Islet of Langerhans (tissue), 1 donor: ENCODE data around the gene PRKCE.

Experiments
- FAIRE-seq: peaks from one replicate; lab custom pipeline; 2011; peaks lifted over from hg19 to GRCh38; lab: Jason Lieb, UNC

Gene PRKCE

GRCh38 chr2:46076875-46077274 lies 425.4 kb downstream of the PRKCE start:
- no peak for FAIRE-seq

GRCh38 chr2:46077522-46078107 lies 426.1 kb downstream of the PRKCE start:
- FAIRE-seq: no peak

DNA sequence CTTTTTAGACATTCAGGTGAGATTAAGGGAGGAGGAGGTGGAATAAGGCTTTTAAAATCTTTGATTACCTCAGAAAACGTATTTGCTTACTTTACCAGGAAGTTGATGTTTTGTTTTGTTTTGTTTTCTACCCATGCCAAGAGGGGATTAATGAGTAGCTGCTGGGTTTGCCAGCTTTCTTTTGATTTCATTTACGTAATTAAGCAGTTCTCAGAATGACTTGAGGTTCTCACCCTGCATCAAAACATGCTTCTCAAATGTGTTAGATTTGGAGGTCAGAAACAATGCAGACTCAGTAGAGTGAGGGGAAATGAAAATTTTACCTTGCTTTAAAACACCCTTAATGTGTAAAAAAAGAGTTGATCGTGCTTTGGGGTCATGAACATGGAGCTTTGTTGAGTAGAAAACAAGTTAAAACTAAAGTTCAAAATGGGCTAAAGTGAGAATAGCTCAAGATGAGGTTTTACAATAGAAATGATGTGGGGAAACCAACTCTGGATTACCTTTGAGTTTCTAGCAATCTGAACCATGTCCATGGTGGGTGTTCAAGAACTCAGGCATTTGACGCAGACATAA lies 428.6 kb downstream of the PRKCE start:
- no peak for FAIRE-seq

- FAIRE-seq: no peak
These were observed 431.3 kb downstream of the PRKCE start for GRCh38 chr2:46082531-46083485.

DNA sequence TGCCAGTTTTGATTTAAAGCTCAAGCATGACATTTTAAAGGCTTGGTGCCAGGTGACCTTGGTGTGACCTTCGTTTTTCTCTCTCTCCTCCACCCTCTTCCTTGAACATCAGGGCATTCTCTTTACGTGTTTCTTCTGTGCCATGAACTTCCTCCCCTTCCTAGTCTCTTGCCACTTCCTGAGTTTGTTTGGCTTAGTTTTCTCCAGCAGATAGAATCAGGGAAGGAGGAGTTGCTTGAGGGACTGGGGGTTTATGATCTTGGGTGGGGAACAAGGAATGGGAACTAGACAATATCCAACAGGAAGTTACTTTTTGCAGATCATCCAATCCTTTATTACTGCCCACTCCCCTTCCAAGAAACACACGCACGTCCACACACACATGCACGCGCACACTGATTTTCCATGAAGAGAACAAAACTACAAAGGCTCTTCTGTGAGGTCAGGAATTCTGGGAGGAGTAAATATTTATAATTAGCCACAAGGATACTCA lies 435.1 kb downstream of the PRKCE start:
- no peak for FAIRE-seq

DNA sequence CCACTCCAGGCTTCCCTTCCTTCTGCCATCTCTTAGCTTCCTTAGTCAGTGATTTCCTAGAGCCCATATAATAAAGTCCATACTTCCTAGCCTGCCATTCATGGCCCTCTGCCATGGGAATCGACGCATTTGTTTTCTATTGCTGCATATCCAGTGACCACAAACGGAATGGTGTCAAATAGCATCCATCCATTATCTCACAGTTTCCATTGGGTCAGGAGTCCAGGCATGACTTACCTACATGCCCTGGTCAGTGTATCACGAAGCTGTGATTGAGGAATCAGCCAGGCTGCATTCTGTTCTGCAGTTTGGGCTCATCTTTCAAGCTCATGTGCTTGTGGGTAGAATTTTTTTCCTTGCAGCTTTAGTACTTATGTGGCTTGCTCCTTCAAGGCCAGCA lies 436.0 kb downstream of the PRKCE start:
- no peak for FAIRE-seq

DNA sequence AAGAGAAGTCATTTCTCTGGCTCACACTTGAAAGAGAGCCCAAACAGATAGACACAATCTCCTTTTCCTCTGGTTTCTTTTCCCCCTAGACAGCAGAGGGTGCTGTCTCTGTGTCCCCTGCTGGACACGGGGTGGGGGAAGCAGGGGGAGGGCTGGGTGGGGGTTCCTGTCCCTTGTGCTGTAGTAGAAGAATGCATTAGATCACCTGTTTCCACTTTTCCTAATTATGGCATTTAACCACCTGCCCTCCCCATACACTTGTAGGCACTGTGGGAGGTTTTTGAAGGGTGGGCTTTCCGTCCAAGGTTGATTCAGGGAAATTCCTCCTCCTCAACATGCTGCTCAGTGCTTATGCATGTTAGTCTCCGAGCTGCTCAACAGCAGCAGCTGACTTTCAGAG lies 439.5 kb downstream of the PRKCE start:
- no peak for FAIRE-seq

DNA sequence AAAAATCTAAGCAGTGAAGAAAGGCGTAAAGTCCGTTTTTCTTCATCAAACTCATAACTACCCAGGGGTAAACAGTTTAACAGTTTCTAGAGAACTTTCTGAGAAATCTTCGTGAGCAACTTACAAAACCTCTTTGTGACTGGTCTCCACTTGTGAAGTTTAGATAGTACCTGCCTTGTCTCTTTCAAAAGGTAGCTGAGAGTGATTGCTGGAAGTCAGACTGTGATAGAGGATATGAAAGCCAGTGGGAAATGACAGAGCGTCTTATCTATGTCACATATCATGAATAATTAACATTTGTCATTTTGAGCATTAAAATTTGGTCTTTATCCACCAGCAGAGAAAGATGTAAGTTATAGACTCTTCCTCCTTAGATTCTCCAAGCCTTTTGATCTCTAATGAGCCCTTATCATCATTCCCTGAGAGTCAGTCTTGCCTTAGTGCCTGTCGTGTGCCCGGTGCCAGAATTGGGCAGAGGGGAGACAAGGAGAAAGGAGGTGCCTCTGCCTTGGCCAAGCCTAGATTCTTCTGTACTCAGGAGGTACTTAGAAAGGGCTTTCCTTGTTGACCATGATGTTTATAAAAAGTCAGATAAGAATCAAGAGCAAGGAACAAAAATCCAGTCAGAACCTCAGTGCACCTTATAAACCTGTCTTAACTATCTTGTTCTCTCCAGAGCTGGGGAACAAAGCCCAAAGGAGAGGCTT lies 440.6 kb downstream of the PRKCE start:
- no peak for FAIRE-seq

DNA sequence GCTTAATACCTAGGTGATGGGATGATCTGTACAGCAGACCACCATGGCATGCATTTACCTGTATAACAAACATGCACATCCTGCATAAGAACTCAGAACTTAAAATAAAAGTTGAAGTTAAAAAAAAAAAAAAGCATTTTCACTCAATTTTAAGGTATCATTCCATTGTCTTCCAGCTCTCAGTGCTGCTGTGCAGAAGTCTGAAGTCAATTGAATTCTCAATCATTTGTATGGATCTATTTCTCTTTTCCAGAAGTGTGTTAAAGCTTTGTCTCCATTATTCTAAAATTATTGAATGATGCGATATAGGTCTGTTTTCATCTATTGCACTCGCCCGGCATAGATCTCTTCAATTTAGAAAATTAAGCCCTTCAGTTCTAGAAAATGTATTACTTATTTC lies 443.2 kb downstream of the PRKCE start:
- no peak for FAIRE-seq

DNA sequence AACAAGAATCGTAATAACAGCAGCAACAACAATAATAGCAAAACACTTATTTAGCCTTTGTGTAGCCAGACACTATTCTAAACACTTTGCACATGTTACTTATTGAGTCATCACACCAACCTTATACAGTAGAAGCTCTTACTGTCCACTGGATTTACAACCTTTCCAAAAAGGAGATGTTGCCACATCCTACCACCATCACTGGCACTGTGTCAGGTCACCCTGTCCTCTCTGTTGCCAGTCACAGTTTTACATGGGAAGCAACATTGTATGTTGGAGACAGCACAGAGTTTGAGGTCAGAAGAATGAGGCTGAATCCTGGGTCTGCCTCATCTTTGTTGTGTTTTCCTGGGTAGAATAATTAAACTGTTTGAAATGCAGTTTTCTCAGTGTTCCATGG lies 444.4 kb downstream of the PRKCE start:
- no peak for FAIRE-seq

- FAIRE-seq: no peak
These were observed 444.8 kb downstream of the PRKCE start for GRCh38 chr2:46096260-46096659.

DNA sequence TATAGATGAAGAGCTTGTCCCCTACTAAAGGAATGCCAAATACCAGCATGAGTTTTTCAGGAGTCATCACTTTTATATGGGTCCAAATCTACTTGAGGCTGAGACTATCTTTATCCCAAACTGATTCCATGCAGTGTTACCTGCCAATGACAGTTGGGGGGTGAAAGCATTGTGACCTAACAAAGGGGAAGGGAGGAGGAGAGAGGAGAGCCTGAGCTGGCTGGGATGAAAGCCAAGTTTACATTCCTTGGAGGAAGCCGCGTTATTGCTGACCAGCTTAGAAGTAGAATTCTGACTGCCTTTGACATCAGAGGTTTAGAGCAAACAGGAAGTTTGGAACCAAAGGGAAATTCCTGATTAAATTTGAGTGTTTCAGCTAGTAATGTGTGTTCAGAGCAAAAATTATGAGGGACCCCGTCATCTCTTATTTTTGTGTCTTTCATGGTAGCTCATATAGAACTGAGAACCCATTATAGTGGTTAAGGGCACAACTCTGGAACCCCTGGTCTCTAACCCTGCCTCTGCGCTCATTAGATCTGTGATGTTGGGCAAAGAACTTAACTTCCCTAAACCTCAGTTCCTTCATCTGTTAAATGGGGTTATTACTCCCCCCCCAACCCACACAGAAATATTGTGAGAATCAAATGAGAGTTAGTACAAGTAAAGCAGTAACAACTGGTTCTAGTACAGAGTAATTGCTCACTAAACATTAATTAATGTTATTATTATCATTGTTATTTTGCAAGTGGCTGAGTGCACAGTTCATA lies 446.4 kb downstream of the PRKCE start:
- FAIRE-seq: no peak

DNA sequence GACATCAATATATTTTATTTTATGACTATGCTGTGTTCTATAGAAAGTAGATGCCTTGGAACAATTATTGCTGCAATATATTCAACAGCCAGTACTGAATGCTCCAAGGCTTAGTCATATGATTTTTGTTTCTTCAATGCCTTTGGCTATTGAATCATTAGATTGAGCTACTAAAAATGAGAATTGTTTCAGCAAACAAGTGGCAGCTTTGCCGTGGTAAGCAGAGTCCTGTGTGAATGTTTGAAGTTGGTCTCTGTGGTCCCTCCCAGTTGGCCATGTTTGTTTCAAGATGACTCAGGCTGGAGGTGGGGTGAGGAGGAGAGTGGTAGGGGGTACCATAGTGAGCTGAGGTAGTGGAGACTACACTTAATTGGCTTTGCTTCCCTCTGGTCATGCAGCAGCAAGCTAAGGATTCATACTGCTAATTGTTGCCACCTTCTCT lies 447.2 kb downstream of the PRKCE start:
- no peak for FAIRE-seq

DNA sequence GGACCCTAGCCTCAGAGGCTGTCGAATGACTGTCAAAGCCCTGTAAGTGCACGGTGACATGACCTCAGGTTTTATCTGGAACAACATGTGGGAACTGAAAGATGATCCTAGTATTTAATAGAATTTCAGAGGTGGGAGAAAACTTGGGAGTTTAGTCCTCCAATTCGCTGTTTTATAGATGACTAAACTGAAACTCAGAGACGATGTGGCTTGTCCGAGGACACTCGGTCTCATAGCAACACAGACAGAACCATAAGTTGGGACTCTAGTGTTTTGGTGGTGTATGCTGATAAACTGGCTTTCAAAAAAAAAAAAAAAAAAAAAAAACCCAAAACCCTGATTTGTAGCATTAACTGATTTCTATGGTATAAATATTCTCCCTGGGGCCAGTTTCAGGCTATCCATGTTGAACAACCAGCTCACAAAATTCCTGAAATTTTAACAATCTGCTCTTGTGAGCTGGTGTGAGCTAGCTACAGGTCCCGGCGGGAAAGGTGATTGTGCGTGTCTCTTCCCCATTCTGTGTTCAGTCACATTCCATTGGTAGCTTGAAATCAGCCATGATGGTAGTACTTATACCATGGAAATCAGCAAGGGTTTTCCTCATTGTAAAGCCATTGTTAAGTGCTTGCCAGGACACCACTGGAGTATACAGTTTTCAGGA lies 450.2 kb downstream of the PRKCE start:
- FAIRE-seq: no peak

- no peak for FAIRE-seq
These were observed 455.2 kb downstream of the PRKCE start for GRCh38 chr2:46106690-46107089.

- FAIRE-seq: no peak
These were observed 463.5 kb downstream of the PRKCE start for GRCh38 chr2:46114996-46115395.

GRCh38 chr2:46116150-46116549 lies 464.7 kb downstream of the PRKCE start:
- FAIRE-seq: no peak

- no peak for FAIRE-seq
These were observed 465.1 kb downstream of the PRKCE start for GRCh38 chr2:46116553-46116991.

- FAIRE-seq: no peak
These were observed 465.9 kb downstream of the PRKCE start for GRCh38 chr2:46117379-46117778.

- no peak for FAIRE-seq
These were observed 466.5 kb downstream of the PRKCE start for GRCh38 chr2:46117994-46118393.
